Epithelial cell of esophagus (primary cell): ENCODE measurements around the gene CYB5R3.
"Not testable (repeated sequence)": the region's sequence is repeated elsewhere in the genome, so short reads cannot be mapped to it uniquely, and the experiment has no call there.

Source experiments
- DNase-seq: peaks from one replicate; pipeline ENCODE4 v3.0.0; 2010; ENCODE audit warnings: low read depth
- H3K4me3 ChIP-seq: 2 replicates; pipeline ENCODE4 v1.5.1; 2011; ENCODE audit warnings: mild to moderate bottlenecking, low read length, control low read depth
- TF ChIP-seq, protein P1 (sequence below): IDR thresholded peaks from 2 replicates; pipeline ENCODE4 v1.5.1; 2011; ENCODE audit warnings: low read depth, mild to moderate bottlenecking, low read length, control low read depth, inconsistent platforms; ENCODE audit not compliant: insufficient read depth; ENCODE audit errors: missing control alignments

Gene CYB5R3

DNA sequence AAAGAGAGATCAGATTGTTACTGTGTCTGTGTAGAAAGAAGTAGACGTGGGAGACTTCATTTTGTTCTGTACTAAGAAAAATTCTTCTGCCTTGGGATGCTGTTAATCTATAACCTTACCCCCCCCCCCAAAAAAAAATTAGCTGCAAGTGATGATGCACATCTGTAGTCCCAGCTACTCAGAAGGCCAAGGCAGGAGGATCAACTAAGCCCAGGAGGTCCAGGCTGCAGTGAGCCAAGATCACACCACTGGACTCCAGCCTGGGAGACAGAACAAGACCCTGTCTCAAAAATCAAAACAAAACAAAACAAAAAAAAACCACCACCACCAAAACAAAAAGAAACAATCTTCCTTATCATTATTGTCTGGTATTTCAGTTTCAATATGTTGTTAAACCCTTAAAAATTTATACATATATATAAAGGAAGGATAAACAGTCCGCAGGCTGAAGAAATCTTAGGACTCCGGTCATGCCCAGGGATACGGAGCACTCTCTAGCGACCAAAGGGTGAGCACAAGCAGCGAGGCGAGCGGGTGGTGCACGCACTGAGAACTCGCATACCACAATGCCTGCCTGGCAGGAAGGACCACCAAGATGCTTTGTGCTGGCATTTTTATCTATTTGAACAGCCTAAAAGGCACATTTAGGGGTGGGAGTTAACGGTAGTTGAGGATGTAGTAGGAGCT is 40.9 kb downstream of the CYB5R3 start:
- TF ChIP-seq, protein P1, sequence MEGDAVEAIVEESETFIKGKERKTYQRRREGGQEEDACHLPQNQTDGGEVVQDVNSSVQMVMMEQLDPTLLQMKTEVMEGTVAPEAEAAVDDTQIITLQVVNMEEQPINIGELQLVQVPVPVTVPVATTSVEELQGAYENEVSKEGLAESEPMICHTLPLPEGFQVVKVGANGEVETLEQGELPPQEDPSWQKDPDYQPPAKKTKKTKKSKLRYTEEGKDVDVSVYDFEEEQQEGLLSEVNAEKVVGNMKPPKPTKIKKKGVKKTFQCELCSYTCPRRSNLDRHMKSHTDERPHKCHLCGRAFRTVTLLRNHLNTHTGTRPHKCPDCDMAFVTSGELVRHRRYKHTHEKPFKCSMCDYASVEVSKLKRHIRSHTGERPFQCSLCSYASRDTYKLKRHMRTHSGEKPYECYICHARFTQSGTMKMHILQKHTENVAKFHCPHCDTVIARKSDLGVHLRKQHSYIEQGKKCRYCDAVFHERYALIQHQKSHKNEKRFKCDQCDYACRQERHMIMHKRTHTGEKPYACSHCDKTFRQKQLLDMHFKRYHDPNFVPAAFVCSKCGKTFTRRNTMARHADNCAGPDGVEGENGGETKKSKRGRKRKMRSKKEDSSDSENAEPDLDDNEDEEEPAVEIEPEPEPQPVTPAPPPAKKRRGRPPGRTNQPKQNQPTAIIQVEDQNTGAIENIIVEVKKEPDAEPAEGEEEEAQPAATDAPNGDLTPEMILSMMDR = no peak
- no peak overlapping the region for H3K4me3 ChIP-seq
- no peak for DNase-seq

DNA sequence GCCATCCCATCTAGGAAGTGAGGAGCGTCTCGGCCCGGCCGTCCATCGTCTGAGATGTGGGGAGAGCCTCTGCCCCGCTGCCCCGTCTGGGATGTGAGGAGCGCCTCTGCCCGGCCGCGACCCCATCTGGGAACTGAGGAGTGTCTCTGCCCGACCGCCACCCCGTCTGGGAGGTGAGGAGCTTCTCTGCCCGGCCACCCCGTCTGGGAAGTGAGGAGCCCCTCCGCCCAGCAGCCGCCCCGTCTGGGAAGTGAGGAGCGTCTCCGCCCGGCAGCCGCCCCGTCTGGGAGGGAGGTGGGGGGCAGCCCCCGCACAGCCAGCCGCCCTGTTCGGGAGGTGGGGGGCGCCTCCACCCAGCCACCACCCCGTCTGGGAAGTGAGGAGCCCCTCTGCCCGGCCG is 41.6 kb downstream of the CYB5R3 start:
- not testable (repeated sequence) for H3K4me3 ChIP-seq

DNA sequence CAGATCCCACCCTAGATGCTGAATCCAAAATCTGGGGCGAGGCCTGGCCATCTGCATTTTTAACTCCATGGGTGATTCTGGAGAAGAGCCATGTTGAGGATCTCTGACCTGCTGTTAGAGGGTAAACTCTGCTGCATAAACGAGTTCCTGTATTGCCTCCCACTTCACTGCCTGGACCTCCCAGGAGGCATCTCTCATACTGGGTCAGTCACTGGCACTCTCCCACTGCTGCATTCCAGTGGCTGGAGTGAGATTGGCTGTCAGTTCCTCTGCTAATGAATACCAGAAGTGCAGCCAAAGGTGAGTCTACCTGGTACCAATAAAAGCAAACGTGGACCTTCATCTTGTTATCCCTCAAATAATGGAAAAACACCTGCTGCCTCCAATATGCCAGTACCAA is 44.8 kb downstream of the CYB5R3 start:
- DNase-seq = no peak

More for the DNA sequence above, 41.6 kb downstream of the CYB5R3 start:
- not testable (repeated sequence) for DNase-seq

DNA sequence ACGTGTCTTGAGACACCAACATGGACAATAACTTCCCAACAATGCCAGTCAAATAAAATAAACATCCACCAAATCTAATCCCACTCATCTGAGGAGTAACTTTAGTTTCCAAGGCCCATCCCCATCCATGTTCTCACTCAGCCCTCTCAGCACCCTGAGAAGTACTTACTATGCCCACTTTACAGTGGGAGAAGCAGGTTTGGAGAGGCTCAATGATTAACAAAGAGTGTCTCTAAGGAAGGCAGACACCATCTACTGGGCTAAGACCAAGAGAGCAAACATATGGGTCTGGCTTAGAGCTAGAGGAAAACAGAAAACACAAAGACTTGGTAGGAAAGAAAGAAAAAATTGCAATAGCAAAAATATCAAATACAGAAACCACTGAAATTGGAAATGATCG is 45.8 kb downstream of the CYB5R3 start:
- no peak for DNase-seq
- H3K4me3 ChIP-seq = no peak overlapping the region
- TF ChIP-seq, protein P1 = no peak

More for the DNA sequence above, 44.8 kb downstream of the CYB5R3 start:
- H3K4me3 ChIP-seq = no peak overlapping the region
- TF ChIP-seq, protein P1 = no peak

DNA sequence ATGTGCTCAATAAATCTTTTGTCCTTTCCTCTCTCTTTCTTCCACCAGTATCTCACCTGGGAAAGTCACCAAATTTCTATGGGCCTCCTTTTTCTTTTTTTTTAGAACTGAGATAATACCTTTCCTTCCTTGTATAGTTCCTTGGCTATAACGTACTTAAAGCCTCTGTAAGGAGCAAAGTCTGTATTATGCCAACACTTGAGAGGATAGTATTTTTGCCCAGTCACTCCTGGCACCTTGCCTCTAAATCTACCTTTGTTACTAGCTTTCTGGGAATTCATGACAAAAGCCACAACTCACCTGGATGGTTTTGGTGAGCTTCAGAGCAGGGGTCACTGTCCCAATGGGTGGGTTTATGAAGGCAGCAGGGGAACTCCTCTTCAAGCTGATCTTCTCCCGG is 46.7 kb downstream of the CYB5R3 start:
- DNase-seq = no peak
- TF ChIP-seq, protein P1 = no peak
- H3K4me3 ChIP-seq = no peak overlapping the region

DNA sequence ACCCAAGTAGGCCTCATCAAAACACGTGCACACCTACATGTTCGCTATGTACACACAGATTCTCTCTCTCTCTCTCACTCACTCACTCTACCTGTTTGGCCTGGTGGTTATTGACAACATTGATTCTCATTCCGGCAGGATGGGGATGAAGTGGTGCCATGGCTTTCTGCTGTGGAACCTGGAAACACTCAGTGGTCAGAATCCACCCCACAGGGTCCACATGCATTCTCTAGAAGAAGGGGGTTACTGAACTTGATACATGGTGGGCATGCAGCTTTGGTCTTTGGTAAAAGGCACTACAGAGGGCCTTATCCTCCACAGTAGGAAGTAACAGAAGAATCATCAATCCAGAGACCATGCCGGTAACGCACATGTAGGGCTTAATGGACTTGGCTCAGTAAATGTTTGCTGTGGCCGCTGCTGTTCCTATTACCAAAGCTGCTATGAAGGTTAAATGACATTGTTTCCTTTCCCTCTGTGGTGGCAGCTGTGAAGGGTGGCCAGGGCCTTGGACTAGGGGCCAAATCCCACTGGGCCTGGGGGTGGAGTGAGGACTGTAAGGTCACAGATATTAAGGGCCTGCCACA is 47.2 kb downstream of the CYB5R3 start:
- TF ChIP-seq, protein P1 = no peak
- DNase-seq = no peak
- no peak overlapping the region for H3K4me3 ChIP-seq

DNA sequence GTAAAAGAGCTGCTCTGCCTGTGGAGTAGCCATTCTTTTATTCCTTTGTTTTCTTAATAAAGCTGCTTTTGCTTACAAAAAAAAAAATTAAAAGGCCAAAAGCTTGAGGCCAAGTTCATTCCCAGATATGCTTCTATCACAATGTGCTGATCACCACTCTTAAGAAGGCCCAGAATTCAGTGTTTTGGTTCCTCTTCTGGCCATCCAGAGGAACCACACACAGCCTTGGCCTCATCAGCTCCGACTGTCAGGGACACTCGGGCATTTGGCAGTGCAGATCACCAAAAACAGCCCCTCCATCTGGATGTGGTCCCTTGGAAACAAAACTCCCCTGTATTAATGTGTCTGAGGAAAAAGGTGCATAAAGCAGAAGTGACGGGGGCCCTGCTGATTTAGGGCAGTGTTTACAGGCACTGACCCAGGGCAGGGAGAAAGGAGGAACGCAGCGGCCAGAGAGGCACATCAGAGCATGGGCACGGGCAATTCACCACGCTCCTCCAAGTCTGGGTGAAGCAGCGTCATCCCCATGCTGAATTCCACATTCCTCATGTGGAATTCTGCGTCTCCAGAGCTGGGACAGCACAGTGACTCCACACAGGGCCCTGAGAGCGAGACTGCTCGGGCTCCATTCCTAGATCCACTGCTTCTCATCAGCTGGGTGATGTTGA is 52.2 kb downstream of the CYB5R3 start:
- DNase-seq = no peak
- TF ChIP-seq, protein P1 = no peak
- no peak overlapping the region for H3K4me3 ChIP-seq
